ENCODE data around the gene KAT6B. TPM values are rescaled to one million over a fixed set of nuclear protein-coding genes. Genes with fewer than 3 reads are reported as not detected.
"Not testable (repeated sequence)": the region's sequence is repeated elsewhere in the genome, so short reads cannot be mapped to it uniquely, and the experiment has no call there.

The KAT6B gene
- polyA plus RNA-seq (2012; ENCODE audit: low read depth, missing spikeins), result 9.2 TPM

DNA sequence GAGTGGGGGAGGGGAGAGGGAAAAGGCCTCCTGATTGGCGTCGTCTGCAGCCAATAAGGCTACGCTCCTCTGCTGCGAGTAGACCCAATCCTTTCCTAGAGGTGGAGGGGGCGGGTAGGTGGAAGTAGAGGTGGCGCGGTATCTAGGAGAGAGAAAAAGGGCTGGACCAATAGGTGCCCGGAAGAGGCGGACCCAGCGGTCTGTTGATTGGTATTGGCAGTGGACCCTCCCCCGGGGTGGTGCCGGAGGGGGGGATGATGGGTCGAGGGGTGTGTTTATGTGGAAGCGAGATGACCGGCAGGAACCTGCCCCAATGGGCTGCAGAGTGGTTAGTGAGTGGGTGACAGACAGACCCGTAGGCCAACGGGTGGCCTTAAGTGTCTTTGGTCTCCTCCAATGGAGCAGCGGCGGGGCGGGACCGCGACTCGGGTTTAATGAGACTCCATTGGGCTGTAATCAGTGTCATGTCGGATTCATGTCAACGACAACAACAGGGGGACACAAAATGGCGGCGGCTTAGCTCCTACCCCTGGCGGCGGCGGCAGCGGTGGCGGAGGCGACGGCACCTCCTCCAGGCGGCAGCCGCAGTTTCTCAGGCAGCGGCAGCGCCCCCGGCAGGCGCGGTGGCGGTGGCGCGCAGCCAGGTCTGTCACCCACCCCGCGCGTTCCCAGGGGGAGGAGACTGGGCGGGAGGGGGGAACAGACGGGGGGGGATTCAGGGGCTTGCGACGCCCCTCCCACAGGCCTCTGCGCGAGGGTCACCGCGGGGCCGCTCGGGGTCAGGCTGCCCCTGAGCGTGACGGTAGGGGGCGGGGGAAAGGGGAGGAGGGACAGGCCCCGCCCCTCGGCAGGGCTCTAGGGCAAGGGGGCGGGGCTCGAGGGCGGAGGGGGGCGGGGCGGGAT is at the start of gene KAT6B:
Gene KAT6B, plus strand, starts transcription at position 459 of the 903 bp plus-strand sequence. CDS start 16,258 bp downstream, outside the sequence.
- FAIRE-seq (peak; percentile 95), DNase-seq (ENCODE audit: insufficient read length, low spot score) (peak; percentile 84)
- TF ChIP-seq PAX5 (IDR thresholded peaks at IDR 0.05; ENCODE audit: insufficient read depth, low read length, severe bottlenecking), result peak; percentile 2
- TF ChIP-seq SPI1 (IDR thresholded peaks at IDR 0.05; ENCODE audit: low read depth, low read length), result no peak
- TF ChIP-seq TAF1 (IDR thresholded peaks at IDR 0.05; ENCODE audit: low read depth, low read length), result peak; percentile 87
- peak; percentile 61 for TF ChIP-seq POLR2A (IDR thresholded peaks at IDR 0.05; ENCODE audit: low read depth, low read length)
- peak; percentile 32; the same call in 1 of the 2 replicates for TF ChIP-seq POU2F2 (IDR thresholded peaks at IDR 0.05; ENCODE audit: low read depth, low read length)
- TF ChIP-seq POLR2AphosphoS5 (IDR thresholded peaks at IDR 0.05; ENCODE audit: low read depth, low read length), result peak; percentile 45; the same call in 1 of the 2 replicates

DNA sequence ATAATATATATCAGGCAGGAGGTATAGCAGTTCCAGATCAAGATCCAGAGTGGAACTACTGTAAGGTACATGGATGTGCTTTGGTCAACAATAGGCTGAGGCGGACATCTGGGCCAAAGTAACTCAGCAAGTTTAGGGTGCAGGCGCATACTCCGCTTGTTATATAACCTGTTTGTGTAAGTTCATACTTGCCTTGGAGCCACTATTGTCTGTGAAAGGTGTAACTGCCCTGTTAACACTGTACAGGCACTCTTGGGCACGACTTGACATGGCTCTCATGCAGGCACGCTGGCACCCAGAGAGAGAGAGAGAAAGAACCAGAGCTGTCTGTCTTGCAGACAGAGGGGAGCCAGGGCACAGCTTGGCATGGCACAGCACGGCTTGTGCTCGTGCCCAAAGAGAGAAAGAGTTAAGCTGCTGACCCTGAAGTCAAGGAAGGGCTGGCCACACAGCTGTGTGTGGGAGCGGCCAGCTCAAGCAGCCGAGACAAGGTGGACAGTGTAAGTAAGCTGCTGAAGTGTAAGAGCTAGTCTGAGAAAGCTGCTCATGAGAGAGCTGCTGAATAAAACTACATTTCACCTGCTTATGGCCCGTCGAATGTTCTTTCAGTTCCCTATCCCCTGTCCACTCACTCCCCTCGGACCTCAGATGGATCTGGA is 47.8 kb upstream of the KAT6B start:
- FAIRE-seq (no peak), DNase-seq (ENCODE audit: insufficient read length, low spot score) (no peak)
- TF ChIP-seq SPI1 (IDR thresholded peaks at IDR 0.05; ENCODE audit: low read depth, low read length), result no peak
- no peak for TF ChIP-seq POU2F2 (IDR thresholded peaks at IDR 0.05; ENCODE audit: low read depth, low read length)
- TF ChIP-seq POLR2AphosphoS5 (IDR thresholded peaks at IDR 0.05; ENCODE audit: low read depth, low read length), result no peak
- no peak for TF ChIP-seq POLR2A (IDR thresholded peaks at IDR 0.05; ENCODE audit: low read depth, low read length)
- no peak for TF ChIP-seq TAF1 (IDR thresholded peaks at IDR 0.05; ENCODE audit: low read depth, low read length)
- TF ChIP-seq PAX5 (IDR thresholded peaks at IDR 0.05; ENCODE audit: insufficient read depth, low read length, severe bottlenecking), result no peak

- DNase-seq (ENCODE audit: insufficient read length, low spot score); FAIRE-seq: not testable (repeated sequence)
These were observed 44.5 kb upstream of the KAT6B start for GRCh38 chr10:74781870-74782269.

DNA sequence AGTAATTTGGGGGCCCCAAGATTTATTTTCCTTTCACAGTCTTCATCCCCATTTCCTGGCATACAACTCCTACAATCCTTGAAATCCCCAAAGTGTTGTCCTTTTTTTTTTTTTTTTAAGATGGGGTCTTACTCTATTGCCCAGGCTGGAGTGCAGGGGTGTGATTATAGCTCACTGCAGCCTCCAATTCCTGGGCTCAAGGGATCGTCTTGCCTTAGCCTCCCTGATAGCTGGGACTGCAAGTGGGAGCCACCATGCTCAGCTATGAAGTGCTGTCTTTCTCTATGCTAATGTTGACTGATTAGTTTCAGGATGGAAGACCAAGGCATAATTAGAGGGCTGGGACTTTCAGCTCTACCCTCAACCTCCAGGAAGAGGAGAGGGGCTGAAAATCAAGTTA is 41.9 kb upstream of the KAT6B start:
- FAIRE-seq, result no peak
- no peak for DNase-seq (ENCODE audit: insufficient read length, low spot score)
- no peak for TF ChIP-seq POLR2A (IDR thresholded peaks at IDR 0.05; ENCODE audit: low read depth, low read length)
- TF ChIP-seq SPI1 (IDR thresholded peaks at IDR 0.05; ENCODE audit: low read depth, low read length), result no peak
- TF ChIP-seq TAF1 (IDR thresholded peaks at IDR 0.05; ENCODE audit: low read depth, low read length), result no peak
- no peak for TF ChIP-seq POU2F2 (IDR thresholded peaks at IDR 0.05; ENCODE audit: low read depth, low read length)
- TF ChIP-seq PAX5 (IDR thresholded peaks at IDR 0.05; ENCODE audit: insufficient read depth, low read length, severe bottlenecking), result no peak
- no peak for TF ChIP-seq POLR2AphosphoS5 (IDR thresholded peaks at IDR 0.05; ENCODE audit: low read depth, low read length)

DNA sequence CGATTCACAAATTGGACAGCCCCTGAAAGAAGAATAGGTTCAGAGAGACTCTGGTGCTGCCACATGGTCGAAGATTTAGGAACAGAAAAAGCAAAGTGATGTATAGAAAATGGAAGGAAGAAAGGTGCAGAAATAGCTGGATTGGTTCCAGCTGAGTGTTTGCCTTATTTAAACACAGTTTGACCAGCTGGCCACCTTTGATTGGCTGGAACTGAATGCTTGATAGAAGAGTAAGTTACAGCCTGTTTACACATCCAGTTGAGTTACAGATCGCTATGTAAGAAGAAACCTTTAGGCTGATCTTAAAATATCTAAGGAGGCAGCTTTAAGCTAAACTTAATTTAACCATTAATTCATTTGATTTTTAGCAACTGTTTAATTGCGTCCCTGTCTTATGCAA is 40.3 kb upstream of the KAT6B start:
- FAIRE-seq (no peak), DNase-seq (ENCODE audit: insufficient read length, low spot score) (no peak)
- TF ChIP-seq SPI1 (IDR thresholded peaks at IDR 0.05; ENCODE audit: low read depth, low read length) (no peak), TAF1 (IDR thresholded peaks at IDR 0.05; ENCODE audit: low read depth, low read length) (no peak), PAX5 (IDR thresholded peaks at IDR 0.05; ENCODE audit: insufficient read depth, low read length, severe bottlenecking) (no peak), POLR2AphosphoS5 (IDR thresholded peaks at IDR 0.05; ENCODE audit: low read depth, low read length) (no peak)

- no peak for DNase-seq (ENCODE audit: insufficient read length, low spot score)
- TF ChIP-seq POU2F2 (IDR thresholded peaks at IDR 0.05; ENCODE audit: low read depth, low read length) (no peak), TAF1 (IDR thresholded peaks at IDR 0.05; ENCODE audit: low read depth, low read length) (no peak), SPI1 (IDR thresholded peaks at IDR 0.05; ENCODE audit: low read depth, low read length) (no peak), POLR2AphosphoS5 (IDR thresholded peaks at IDR 0.05; ENCODE audit: low read depth, low read length) (no peak), POLR2A (IDR thresholded peaks at IDR 0.05; ENCODE audit: low read depth, low read length) (no peak), PAX5 (IDR thresholded peaks at IDR 0.05; ENCODE audit: insufficient read depth, low read length, severe bottlenecking) (no peak)
- no peak for FAIRE-seq
These were observed 38.9 kb upstream of the KAT6B start for GRCh38 chr10:74787457-74787856.

- not testable (repeated sequence) for FAIRE-seq; DNase-seq (ENCODE audit: insufficient read length, low spot score)
These were observed 34.4 kb upstream of the KAT6B start for GRCh38 chr10:74791979-74792378.

DNA sequence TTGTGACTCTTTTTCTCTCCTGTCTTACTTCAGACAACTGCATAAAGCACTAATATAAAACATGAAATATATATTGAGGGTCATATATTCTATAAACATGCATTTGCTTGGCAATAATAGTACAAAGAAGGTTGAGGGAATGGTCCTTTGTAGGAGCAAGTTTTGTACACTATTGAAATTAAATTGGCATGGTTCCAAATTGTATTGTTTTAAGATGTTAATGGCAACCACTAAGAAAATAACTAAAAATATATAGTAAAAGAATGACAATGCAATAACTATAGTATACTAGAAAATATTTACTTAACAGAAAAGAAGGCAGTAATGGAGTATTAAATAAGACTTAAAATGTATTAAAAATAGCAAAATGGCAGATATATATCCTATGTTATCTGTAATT is 33.7 kb upstream of the KAT6B start:
- DNase-seq (ENCODE audit: insufficient read length, low spot score) (no peak), FAIRE-seq (no peak)
- no peak for TF ChIP-seq TAF1 (IDR thresholded peaks at IDR 0.05; ENCODE audit: low read depth, low read length)
- TF ChIP-seq POU2F2 (IDR thresholded peaks at IDR 0.05; ENCODE audit: low read depth, low read length), result no peak
- no peak for TF ChIP-seq POLR2AphosphoS5 (IDR thresholded peaks at IDR 0.05; ENCODE audit: low read depth, low read length)
- TF ChIP-seq PAX5 (IDR thresholded peaks at IDR 0.05; ENCODE audit: insufficient read depth, low read length, severe bottlenecking), result no peak
- TF ChIP-seq SPI1 (IDR thresholded peaks at IDR 0.05; ENCODE audit: low read depth, low read length), result no peak
- TF ChIP-seq POLR2A (IDR thresholded peaks at IDR 0.05; ENCODE audit: low read depth, low read length), result no peak

DNA sequence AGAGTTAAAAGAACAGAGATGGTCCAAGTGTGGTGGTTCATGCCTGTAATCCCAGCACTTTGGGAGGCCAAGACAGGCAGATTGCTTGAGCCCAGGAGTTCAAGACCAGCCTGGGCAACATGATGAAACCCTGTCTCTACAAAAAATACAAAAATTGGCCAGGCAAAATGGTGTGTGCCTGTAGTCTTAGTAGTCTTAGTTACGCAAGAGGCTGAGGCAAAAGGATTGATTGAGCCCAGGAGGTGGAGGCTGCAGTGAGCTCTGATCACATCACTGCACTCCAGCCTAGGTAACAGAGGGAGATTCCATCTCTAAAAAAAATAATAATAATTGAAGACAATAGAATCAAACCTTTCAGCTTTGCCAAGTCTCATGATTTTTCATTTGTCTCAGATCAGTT is 33.2 kb upstream of the KAT6B start:
- DNase-seq (ENCODE audit: insufficient read length, low spot score); FAIRE-seq: not testable (repeated sequence)

- DNase-seq (ENCODE audit: insufficient read length, low spot score) (no peak), FAIRE-seq (no peak)
- TF ChIP-seq TAF1 (IDR thresholded peaks at IDR 0.05; ENCODE audit: low read depth, low read length) (no peak), POLR2A (IDR thresholded peaks at IDR 0.05; ENCODE audit: low read depth, low read length) (no peak), SPI1 (IDR thresholded peaks at IDR 0.05; ENCODE audit: low read depth, low read length) (no peak), POLR2AphosphoS5 (IDR thresholded peaks at IDR 0.05; ENCODE audit: low read depth, low read length) (no peak), PAX5 (IDR thresholded peaks at IDR 0.05; ENCODE audit: insufficient read depth, low read length, severe bottlenecking) (no peak), POU2F2 (IDR thresholded peaks at IDR 0.05; ENCODE audit: low read depth, low read length) (no peak)
These were observed 31.9 kb upstream of the KAT6B start for GRCh38 chr10:74794531-74794930.

Measured in GM12891 (cell line).